HS-5 (cell line): ENCODE measurements around the gene KIAA1328.

Experiments
- DNase-seq: peaks from one replicate; pipeline ENCODE4 v3.0.0-alpha.2; 2012; ENCODE audit warnings: low read depth

KIAA1328 gene

DNA sequence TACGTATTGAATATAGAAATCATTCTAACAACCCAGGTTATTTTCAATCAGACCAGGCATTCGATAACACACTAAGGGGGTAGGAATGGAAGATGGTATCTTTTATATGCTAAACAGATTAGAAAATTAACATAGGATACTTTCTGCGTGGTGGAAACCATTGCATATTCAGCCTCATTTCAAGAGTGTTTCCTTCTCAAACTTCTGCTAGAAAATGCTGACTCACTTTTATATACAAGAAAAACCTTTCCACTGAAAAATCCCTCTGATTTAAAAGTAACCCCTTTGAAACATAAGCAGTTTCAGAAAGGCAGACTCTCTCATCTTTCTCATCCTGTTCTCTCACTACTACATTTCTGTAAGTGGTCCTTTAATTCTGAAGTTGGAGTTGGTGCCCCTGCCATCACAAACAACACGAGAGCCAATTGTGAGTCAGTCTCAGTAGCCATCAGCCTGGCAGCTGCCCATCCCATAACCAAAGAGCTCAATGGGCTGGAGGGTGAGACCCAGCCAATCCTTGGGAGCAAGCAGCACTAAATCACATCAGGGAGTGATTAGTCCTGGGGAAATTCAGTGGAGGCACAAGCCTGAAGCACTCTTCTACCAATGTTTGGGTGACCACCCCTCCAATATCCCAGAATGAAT lies 393.5 kb downstream of the KIAA1328 start:
- no peak for DNase-seq

DNA sequence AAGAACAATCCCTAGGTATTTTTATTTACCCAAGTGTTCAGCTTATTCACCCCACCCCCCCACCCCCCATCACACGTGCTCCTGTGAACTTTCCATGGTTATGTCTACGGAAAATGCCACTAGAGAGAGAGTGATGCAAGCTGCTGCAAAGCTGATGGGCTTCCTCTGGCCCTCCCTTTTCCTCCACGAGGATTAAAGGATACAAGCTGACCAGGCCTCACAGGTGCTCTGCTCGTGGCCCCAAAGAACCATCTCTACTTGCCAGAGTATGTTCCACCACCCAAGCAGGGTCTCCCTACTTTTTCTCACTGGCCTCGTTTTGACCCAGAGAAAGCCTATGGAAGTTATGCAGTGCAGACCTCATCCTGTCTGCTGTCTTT lies 394.1 kb downstream of the KIAA1328 start:
- no peak for DNase-seq

DNA sequence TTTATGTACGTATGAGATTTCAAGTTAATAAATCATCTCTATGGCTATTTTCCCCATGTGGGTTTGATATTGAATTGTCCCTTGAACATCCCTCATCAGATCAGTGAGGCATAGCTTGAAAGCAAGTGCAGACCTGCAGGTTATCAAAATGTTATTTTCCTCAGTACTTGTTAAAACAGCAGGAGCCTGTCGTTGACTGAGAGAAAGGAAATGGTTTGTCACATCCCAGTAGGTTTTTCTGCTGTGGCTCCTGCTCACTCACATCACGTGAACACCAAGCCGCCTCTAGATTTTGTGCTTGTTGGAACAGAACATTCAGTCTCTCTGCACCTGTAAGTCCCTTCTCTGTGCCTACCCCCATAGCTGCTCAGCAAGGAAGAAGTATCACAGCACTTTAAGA lies 396.4 kb downstream of the KIAA1328 start:
- DNase-seq: no peak

DNA sequence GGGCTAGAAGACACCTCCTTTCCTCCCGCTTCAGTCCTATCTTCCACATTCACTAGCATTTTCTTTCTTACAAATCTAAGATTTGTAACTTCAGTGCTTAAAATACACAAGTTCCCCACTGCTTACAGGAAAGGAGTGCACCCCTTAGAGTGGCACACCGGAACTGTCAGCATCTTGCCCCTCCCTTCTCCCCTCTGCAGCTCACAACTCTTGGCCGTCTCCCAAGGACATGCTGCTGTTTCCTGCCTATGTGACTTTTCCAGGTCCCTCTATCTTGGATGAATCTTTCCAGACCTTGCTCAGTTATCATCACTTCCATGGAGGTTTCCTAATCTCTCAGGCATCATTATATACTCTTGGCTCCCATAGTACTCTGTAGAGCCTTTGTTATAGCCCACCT lies 401.8 kb downstream of the KIAA1328 start:
- no peak for DNase-seq

DNA sequence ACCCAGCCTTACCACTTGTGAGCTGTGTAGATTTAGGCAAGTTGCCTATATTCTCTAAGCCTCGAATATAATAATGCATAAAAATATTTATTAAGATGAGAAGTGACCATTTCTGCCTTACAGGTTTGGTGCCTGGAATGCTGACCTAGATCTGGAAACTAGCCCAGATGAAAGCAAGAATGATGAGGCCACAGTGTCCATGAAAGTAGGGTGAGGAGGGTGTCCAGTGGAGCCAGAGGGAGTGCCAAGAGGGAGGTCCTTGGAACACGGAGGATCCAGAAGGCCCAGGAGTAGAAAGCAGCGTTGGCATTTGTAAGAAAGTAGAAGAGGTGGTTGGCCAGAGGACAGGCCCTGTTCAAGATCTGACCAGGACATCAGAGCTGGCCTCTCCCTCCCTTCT lies 402.3 kb downstream of the KIAA1328 start:
- DNase-seq: no peak

DNA sequence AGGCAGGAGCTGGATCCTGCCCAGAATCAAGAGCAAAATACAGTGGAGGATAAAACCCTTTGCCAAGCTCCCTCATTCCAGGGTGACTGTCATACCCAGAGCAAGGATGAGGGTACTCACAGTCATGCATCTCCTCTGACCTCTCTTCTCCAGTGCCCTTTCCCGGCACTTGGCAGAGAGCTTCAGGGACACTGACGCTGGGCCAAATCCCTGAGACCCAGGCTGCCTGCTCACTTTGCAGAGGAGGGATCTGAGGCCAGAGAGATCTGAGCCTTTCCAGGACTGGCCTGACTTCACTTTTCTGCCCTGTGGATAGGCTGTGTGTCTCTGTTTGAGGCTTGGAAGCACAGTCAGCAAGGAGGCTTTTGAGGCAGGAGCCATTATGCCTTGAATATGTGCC lies 406.7 kb downstream of the KIAA1328 start:
- DNase-seq: no peak

DNA sequence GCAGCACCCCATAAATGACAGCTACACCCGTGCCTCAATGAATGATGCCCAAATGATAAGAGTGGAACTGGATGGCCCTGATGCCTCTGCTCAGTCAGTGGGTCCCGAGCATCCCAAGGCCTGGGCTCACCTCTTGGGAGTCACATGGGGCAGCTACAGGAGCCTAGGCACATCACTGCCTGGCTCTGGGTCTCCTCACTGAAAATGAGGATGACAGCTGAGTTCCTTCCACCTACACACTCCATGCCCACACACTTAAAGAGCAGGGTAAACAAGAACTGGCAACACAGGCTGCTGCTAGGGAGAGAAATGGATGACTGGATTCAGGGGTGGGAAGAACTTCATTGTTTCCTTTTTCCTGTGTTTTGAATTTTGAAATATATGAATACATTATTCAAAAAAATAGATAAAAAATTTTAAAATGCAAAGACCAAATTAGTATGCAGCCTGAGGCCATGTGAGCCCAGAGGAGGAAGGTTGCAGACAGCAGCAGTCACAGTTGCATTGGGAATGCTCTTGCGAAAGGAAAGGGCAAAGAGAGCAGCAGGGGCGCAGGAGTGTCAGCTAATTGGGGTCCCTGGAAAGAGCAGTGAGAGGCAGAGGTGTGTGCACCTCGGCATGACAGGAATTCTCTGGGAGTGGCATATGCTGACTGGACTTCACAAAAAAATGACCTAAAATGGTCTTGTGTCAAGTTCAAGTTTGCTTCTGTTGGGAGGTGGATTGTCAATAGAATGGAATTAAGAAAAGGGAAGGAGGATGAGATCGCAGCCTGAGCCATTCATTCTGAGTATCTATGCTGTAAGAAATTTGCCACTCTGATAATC lies 409.6 kb downstream of the KIAA1328 start:
- DNase-seq: no peak

DNA sequence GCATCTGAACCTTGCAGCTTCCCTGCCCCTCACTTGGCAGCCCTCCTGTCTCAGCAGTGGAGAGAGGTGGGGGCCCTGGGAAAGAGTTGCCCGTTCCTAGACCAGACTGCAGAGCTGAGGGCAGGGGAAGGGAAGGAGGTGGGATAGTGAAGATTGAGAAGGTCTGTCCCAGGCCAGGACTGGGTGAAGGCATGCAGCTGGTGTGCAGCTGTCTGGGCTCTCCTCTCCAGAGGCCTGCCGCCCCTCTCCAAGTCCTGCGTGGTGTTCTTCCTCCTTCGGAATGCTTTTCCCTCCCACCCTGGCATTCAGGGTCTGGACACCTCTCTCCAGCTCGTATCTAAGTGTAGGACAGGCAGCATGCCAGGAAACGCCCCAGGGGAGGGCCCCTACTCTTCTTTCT lies 413.2 kb downstream of the KIAA1328 start:
- DNase-seq: no peak

DNA sequence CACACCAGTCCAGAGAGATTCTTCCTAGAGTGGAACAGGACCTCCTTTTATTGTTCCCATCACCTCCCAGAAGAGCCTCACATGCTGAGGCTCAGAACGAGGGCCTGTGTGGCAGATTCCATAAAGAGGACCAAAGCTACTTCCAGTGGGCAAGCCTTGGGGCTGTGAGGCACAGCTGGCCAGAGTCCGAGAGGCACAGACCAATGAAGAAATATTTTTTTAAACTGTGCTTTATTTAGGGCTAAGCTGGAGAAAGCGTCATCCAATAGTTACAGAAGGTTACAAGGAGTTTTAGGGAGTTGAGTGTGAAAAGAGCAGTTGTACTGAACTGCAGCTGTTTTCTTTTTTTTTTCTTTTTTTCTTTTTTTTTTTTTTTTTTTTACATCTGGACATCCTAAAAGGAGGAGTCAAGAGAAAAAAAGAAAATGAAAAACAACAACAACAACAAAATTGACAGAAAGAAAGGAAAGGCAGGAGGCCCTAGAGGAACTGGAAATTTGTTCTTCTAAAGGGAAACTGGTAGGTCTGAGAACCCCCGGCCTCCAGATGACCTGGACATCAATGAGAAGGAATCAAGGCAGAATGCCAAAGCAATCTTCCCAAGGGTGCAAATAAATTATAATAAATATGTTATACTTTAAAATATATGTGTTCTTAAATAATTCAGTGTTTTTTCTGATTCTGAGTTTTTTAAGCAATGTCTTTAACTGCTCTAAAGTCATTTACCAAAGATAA lies 414.1 kb downstream of the KIAA1328 start:
- DNase-seq: no peak

DNA sequence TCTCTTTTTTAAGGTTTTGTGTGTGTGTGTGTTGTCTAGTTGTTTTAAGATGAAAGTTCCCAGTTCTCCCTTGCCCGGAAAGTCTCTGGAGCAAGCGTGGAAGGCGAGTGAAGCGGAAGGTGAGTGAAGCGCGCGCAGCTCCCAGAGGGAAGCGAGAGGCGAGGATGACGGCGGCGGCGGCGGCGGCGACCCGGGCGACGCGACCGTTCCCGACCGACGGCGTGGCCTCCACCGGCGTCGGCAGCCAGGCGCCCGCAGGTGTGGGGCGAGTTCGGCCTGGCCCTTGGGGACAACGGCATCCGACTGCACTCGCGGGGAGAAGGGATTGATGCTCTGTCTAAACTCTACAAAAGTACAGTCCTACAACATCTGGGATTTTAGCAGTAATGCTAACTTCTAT lies 414.8 kb downstream of the KIAA1328 start:
- no peak for DNase-seq

DNA sequence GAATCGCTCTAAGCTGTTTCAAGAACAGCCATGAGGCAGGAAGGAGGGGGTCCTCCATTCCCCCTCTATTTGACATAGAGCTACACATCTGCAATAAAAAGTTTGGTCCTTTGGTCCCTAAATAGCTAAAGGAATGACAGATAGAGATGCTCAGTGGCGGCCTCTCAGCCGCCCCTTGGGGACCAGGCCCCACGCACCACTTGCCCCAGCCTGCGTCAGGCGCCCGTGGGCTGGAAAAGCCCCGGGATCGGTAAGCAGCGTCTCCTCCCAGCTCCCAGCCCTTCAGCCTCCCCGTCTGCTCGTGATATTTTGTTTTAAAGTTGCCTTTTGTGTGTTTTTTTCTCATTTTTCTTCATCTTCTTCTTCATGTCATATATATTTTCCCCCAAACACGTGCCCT lies 415.7 kb downstream of the KIAA1328 start:
- DNase-seq: no peak

DNA sequence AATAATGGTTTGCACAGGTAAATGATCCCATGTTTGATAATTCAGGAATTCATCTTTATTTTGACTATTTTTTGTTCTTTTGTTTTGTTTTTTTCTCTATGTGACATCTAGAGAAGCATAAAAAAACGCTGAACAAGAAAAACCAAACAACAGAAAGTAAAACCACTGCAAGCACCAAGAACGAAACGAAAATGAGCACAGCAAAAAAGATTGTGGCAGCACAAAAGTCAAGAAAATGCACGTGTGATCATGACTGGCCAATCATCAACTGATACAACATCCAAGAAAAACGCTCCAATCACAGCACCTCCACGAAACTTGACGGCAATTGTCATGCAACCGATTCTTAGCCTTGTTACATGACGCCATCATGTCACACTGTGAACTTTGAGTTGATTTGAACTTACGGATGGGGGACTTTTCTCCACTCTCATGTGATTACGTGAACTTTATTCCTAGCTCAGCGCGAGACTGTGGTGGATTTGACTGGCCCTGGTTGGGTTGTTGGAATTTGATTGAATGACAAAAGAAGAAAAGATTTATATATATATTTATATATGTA lies 417.9 kb downstream of the KIAA1328 start:
- no peak for DNase-seq

DNA sequence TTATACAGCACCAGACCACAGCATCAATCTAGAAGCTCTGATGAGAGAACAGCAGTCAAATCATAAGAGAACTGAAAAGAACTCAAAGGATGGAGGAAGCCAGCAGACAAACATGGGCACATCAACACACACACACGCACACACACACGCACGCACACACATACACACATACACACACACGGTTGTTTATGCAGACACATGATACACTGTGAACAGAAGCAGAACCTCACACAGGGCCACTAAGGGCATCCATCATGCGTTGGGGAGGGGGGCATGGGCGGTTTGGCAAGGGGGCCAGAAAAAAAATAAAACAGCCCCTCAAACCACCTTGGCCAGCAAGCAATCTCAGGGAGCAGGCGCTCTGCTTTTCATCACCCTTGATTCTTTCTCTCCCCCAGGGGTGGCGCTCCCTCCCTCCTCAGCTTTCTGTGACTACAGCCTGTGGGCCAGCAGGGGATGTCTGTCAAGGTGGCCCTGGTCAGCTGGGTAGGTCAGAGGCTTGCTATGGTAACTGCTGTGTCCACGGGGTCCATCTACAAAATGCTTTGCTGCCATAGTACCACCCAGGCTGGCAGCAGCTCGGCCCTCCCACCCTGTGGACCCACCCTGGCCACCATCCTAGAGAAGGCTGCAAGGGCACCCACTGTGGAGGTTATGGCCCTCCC lies 418.7 kb downstream of the KIAA1328 start:
- DNase-seq: no peak

DNA sequence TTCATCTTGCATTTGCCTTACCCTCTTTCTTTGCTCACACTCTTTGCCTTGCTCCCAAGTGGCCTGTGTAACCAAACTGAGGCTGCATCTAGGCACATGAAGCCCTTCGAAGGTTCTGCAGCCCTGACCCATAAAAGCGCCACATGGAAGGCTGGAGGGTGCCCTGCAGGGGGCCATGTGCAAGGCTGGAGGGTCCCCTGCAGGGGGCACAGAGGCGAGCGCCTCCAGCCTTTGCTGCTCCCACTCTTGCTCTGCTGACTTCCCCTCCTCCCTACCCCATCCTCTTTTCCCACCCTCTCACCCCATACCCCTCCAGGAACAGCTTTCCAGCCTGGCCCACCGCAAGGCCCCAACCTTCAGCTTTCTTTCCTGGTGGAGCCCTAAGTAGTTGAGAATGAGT lies 419.4 kb downstream of the KIAA1328 start:
- no peak for DNase-seq

DNA sequence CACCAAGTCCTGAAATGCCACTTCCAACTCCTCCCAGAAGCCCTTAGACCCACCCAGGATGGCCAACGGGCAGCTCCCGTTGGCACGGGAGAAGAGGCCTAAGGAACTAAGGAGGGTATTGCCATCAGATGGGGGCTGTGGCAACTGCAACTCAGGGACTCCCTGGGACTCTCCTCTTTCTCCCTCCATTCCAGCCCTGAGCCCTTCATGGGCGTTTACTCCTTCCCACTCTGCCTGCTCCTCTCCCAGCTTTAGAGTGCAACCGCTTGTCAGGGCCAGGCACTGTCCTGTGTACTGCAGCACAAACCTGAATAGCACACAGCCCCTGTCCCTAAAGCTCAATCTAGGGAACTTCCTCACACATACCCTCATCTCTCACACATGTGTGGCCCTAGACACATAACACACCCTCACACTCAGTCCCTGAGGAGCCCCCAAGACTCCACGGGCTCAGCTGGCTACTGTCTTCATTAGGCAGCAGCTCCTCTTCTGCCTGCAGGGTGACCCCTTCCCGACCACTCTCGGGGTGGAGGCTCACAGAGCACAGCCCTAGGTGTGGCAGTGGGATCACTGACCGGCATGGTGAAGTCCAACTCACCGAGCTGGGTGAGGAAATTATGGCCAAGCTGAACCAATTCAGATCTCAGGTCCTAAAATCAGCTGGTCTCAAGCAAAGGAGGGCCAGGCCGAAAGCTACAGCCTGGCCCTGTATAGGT lies 420.4 kb downstream of the KIAA1328 start:
- DNase-seq: no peak

DNA sequence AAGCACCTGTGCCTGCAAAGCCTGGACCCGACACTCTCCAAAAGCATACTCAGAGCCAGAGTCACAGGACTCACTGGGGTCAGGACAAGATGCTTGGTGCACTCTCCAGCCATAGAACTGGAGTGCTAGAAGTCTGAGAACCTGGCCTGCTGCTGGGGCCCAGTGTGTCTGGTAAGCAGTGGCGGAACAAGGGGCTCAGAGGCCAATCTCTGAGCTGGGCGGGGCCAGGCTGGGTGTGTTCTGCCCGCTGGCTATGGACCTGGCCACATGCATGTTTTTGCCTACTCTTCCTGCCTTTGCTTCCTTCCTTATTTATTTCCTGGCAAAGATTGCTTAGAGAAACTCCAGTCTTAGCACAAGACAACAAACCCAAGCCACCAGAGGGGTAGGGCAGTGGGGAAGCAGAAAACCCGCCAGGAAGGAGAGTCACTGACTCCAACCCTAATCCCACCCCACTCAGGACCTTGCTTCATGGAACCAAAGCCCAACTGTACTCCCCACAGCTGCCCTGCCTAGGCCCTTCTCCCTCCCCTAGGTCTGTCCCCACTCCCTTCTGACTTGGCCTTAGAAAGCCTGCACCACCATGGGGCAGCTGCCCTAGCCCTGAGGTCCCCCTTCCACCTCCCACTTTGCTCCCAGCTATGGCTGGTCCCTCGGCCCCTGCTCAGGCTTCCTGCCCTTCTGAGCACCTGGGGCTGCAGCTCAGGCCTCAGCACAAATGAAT lies 421.1 kb downstream of the KIAA1328 start:
- DNase-seq: no peak

DNA sequence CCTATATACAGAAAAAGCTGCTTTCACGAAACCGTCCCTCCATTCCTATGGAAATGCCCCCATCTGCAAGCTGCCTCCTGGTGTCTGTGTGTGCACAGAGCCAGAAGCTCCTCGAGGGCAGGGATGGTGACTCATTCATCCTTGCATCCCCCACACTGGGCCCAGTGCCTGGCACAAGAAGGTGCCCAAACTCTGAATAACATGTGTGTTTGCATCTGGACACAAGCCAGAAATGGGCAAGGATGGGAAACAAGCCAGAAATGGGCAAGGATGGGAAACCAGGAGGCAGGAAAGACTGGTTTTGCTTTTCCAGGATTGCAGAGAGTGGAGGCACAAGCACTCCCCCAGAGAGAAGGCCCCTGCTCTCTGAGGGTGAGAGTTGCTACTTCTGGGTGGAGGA lies 422.8 kb downstream of the KIAA1328 start:
- no peak for DNase-seq

DNA sequence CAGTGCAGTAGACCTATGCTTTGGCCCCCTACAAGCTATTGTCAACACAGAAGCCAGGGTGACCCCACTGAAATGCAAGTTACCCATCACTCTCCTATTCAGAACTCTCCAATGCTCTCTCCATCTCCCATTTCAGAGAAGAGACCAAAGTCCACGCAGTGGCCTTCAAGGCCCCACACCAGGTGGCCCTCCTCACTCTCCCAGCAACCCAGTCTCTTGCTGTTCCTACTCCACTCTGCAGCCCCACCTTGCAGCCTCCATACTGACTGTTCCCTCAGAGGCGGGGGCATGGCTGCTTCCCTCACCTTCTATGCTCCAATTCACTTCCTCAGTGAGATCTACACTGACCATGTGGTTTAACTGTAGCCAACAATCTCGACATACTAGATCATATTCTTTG lies 423.4 kb downstream of the KIAA1328 start:
- no peak for DNase-seq

DNA sequence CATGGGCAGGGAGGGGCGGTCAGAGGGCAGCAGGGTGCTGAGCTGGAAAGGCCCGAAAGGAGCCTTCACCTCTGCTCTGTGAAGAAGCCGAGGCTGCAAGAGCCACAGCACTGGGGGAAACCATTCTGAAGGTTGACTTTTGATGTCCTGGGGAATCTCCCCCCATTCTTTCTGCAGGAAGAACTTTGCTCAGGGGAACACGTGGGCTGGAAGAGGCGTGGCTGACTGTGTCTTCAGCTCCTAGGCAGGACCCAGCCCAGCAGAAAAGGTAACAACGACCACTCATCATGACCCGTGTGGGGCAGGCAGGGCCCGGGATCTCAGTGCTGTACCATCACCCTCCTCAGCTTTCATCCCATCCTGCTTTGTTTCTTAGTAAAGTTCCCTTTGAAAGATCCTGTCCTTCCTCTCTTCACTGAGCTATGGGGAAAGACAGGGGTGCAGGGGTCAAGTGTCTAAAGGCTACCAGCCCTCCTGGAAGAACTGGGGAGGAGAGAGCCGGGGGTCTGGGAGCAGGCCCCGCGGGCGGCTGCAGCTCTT lies 424.0 kb downstream of the KIAA1328 start:
- DNase-seq: no peak

DNA sequence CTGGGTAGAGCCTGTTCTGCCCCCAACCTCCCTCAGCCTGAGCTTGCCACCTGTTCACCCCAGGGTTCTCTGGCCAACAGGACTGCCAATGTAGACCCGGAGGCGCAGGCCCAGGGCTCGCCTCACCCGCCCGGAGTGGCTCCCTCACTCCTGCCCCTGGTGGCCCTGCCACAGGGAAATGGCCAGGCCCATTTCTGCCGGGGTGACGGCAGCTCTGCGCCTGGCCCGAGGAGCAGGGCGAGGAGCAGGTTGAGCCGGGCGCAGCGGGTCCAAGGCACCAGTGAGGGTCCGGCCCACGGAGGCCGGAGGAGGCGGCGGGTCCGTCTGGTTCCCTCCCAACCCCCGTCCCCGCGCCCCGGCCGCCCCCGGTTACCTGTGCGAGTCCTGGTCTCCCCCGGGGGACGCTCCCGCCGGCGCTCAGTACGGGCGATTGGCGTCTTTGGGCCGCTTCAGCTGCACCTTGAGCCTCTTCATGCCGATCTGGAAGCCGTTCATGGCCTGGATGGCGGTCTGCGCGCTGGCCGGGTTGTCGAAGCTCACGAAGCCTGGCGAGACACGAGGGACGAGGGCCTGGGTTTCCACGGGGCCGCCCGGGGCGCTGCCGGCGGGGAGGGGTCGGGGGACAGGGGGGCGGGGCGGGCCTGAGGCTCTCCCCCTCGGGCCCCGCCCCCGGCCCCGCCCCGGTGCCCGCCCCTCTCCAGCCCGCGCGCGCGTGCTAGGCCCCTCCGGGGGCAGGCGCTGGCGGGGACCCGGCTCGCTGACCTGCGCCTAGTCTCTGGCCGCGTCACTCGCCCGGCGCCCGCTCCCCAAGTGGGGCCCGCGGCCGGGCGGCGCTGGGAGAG lies 424.7 kb downstream of the KIAA1328 start:
- no peak for DNase-seq
